Left hindlimb (tissue), 1 donor: ENCODE measurements around the gene CCDC157.

Source experiments
- DNase-seq: peaks from one replicate; pipeline ENCODE4 v3.0.0-alpha.2; 2018

The CCDC157 gene

DNA sequence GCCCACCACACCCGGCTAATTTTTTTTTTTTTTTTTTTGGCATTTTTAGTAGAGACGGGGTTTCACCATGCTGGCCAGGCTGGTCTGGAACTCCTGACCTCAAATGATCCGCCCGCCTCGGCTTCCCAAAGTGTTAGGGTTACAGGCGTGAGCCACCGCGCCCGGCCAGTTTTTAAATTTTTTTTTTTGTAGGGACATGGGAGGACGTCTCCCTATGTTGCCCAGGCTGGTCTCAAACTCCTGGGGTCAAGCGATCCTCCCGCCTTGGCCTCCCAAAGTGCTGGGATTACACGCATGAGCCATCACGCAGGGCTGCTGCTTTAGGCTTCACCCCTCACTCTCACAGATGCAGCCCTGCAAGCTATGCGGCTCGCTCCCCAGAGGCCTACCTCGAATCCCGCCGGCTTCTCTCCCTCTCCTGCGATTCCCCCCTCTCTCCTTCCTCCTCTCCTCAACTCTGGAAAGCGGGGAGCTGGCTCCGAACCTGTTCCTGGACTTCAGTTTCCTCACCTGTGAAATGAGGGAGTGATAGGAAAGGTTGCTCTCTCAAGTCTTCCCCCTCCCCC lies 926 bp downstream of the CCDC157 start:
- DNase-seq = no peak

GRCh38 chr22:30358541-30358940 lies 1.7 kb downstream of the CCDC157 start:
- DNase-seq = no peak

- no peak for DNase-seq
These were observed 5.3 kb downstream of the CCDC157 start for GRCh38 chr22:30361916-30362650.

- DNase-seq = no peak
These were observed 6.0 kb downstream of the CCDC157 start for GRCh38 chr22:30362651-30363281.

- no peak for DNase-seq
These were observed 9.1 kb downstream of the CCDC157 start for GRCh38 chr22:30365891-30366290.

DNA sequence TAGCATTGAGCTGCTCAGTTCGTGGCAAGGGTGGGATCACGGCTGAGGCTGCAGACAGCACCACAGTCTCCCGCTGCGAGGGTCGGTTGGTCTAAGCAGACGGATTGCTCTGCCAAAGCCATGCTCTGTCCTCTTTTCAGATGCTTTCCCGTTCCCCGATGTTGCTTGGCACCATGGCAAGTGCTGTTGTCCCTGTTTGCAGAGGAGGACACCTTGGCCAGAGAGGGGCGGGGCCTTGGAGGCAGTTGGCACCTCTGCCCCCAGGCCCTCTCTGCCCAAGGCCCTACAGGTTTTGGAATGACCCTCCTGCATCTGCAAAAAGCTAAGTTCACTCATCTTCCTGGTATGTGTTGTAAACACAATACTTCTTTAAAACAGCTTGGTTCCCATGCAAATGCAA lies 11.6 kb downstream of the CCDC157 start:
- DNase-seq = no peak

DNA sequence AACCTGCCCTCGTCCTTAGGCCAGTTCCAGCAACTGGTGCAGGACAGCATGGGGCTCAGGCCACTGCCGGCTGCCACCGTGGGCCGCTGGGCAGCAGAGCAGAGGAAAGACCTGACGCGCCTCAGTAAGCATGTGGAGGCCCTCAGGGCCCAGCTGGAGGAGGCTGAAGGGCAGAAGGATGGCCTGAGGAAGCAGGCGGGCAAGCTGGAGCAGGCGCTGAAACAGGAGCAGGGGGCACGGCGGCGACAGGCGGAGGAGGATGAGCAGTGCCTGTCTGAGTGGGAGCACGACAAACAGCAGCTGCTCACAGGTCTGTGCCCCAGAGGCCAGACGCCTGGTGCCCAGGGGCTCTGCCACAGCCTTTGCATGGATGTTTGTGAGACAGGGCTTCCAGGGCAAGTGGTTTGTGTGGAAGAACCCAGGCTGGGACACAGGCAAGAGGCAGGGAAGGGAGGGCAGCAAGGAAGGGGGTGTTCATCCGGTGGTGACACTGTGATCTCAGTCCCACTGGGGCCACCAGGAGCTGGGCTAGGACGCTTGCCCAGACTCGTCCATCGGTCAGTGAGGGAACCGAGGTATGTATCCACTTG lies 13.9 kb downstream of the CCDC157 start:
- no peak for DNase-seq

GRCh38 chr22:30371321-30371720 lies 14.5 kb downstream of the CCDC157 start:
- DNase-seq = no peak

GRCh38 chr22:30371981-30372380 lies 15.2 kb downstream of the CCDC157 start:
- DNase-seq = no peak

DNA sequence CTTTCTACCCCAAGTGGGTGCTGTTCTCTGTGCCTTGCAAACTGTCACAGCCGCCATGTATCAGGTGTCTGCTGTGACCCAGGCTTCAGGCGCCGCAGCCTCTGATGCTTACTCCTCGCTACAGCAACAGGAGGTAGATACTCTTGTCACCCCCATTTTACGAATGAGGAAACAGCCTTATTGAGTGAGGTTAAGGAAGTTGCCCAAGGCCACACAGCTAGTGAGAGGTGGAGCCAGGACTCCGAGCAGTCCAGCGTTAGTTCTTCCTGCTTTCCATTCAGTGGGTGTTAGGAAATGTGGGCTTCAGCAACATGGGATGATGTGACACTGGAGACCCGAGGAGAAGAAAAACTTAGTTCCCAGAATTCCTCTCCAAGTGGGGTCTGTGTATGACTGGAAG lies 16.1 kb downstream of the CCDC157 start:
- no peak for DNase-seq

DNA sequence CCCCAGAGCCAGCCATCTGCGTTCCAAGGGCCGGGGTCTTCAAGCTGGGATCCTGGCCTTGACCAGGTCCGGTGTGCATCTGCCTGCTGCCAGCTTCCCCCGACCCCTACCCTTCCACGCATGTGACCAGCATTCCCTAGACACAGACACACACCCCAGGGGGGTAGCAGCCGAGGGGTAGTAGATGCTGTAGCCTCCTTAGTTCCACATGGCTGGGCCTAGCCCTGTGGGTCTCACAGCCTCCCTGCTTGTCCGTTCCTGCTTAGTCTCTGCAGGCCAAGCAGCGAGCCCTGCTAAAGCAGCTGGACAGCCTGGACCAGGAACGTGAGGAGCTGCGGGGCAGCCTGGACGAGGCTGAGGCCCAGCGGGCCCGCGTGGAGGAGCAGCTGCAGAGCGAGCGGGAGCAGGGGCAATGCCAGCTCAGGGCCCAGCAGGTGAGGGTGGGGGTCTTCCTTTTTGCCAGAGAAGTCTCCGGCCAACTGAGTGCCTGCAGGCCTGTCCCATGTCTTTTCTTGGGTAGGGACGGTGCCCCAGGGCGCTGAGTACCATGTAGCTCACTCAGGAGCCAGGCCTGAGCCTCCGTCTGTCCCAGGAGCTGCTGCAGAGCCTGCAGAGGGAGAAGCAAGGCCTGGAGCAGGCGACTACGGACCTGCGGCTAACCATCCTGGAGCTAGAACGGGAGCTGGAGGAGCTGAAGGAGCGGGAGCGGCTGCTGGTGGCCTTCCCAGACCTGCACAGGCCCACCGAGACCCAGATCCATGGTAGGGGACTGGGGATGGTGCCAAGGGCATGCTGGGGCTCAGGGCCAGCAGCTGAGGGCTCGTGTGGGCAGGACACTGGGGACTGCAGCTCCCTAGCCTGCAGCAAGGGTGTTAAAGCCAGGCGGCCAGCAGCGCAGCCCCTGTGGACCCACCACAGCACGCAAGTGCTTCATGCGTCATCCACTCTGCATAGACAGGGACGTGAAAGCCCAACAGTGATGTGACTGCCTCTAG lies 16.8 kb downstream of the CCDC157 start:
- DNase-seq = no peak

- DNase-seq = no peak
These were observed 18.6 kb downstream of the CCDC157 start for GRCh38 chr22:30375312-30375849.

DNA sequence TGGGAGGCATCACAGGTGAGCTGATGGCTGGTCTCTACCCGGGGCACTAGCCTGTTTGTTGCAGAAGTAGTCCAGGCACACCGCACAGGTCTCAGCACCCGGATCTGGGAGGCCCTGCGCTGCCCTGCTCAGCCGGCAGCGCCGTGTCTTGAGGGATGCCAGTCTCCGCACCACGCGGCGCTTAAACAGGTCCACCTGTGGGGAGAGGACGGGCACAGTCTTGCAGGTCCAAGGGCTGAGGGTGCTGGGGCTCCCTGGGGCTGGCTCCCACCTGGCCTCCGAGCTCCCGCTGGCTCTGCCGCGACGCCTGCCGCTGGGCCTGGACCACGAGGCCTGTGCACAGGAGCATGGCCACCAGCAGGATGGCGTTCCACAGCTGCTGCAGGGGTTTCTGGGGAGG lies 23.2 kb downstream of the CCDC157 start:
- DNase-seq = no peak

GRCh38 chr22:30381264-30381663 lies 24.5 kb downstream of the CCDC157 start:
- no peak for DNase-seq

DNA sequence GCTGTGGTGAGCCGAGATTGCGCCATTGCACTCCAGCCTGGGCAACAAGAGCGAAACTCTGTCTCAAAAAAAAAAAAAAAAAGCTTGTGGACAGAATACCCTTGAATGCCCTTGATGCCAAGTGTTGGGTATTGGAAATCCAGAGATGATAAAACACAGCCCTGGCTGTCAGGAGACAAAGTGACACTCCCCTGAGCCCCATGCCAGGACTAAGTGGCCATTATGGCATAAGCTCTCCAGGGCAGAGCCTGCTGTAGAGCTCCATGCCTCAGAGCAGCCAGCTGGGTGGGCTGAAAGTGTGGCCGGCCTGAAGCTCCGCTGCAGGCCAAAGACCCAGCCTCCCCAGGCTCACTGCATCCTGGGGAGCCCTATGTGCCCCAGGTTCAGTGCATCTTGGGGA lies 25.5 kb downstream of the CCDC157 start:
- no peak for DNase-seq

- DNase-seq = no peak
These were observed 26.3 kb downstream of the CCDC157 start for GRCh38 chr22:30383061-30383460.

DNA sequence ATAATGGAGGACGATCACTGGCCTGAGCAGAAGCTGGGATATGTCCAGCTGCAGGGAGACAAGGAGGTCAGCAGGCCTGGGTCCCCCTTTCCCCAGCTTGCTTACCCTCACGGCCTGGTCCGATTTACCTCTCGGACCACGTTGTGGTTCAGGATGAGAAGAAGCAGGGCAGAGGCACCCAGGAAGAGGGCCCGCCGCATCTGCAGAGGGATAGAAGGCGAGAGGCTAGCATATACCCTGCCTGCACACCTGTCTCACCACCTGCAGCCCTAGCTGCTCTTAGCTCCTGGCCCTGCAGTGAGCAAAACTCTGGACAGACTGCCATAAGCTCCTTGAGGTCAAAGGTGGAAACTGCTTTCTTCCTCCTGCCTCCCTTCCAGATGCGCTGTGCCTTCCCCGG lies 29.1 kb downstream of the CCDC157 start:
- DNase-seq = no peak

GRCh38 chr22:30386608-30386959 lies 29.8 kb downstream of the CCDC157 start:
- no peak for DNase-seq

- peak; percentile 91 for DNase-seq
These were observed 30.4 kb downstream of the CCDC157 start, which contains the start of gene RNF215 for GRCh38 chr22:30386960-30387827. Gene RNF215, minus strand, starts transcription at chr22:30387411. Its CDS starts 98 bp downstream, at chr22:30387313.

DNA sequence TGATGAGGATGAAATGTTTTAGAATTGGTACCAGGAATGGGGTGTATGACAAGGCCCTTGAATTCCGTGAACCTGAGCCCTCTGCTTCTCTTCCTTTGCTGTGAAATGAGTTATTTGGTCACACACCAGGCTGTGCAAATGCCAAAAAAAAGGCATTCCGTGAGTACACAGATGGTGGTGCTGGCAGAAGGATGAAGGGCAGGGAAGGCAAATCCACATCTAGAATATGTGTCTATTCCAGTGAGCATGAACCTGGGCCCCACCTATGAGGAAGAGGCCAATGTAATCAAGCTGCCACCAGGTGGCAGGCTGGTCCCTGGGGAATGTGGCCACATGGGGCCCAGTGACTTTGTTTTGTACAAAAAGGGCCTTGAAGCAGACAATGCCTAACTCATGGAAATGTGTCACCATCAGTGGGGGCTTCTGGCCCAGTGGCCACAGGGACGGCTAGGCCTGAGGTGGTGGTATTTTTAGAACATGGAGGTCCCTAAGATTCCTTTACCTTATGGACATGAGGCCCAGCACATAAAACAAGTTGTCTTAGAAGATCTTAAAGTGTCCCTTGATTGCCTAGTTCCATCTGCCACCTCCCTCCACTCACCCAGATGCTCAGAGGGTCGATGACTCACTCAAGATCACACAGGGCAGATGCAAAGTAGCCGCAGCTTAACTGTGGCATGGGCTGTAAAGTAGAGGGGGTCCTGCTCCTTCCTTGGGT lies 34.3 kb downstream of the CCDC157 start:
- no peak for DNase-seq
